Lower leg skin (tissue), 3 donors: ENCODE results near the gene AGBL5.

Experiments used
- CTCF ChIP-seq, 3 donors: fragments of 450-650 bp; IDR thresholded peaks; one replicate each; pipeline ENCODE4 v1.5.1; 2016; ENCODE audit warnings: antibody characterized with exemption in 3 of 3, mild to moderate bottlenecking in 3 of 3, moderate library complexity in 2 of 3
- POLR2A ChIP-seq, 2 donors: fragments of 450-650 bp; IDR thresholded peaks; one replicate each; pipeline ENCODE4 v1.6.1; 2016 to 2017; ENCODE audit warnings: antibody characterized with exemption in 2 of 2, mild to moderate bottlenecking in 1 of 2, moderate library complexity in 1 of 2

GRCh38 chr2:27021253-27022049 is 30.0 kb upstream of the AGBL5 start:
- TF ChIP-seq CTCF (IDR thresholded peaks at IDR 0.05) (no peak), POLR2A (IDR thresholded peaks at IDR 0.05) (no peak)
